ENCODE data around the gene HS3ST6.

- TF ChIP-seq, protein P1, sequence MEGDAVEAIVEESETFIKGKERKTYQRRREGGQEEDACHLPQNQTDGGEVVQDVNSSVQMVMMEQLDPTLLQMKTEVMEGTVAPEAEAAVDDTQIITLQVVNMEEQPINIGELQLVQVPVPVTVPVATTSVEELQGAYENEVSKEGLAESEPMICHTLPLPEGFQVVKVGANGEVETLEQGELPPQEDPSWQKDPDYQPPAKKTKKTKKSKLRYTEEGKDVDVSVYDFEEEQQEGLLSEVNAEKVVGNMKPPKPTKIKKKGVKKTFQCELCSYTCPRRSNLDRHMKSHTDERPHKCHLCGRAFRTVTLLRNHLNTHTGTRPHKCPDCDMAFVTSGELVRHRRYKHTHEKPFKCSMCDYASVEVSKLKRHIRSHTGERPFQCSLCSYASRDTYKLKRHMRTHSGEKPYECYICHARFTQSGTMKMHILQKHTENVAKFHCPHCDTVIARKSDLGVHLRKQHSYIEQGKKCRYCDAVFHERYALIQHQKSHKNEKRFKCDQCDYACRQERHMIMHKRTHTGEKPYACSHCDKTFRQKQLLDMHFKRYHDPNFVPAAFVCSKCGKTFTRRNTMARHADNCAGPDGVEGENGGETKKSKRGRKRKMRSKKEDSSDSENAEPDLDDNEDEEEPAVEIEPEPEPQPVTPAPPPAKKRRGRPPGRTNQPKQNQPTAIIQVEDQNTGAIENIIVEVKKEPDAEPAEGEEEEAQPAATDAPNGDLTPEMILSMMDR (IDR thresholded peaks at IDR 0.05), result no peak
- no peak for TF ChIP-seq POLR2A (IDR thresholded peaks at IDR 0.05)
Observed at GRCh38 chr16:1940273-1941161, 22.3 kb upstream of the HS3ST6 start.

Measured in thyroid gland (tissue), 4 donors.